Urothelium cell line (cell line): ENCODE results near the gene PRR19.
"Not testable (repeated sequence)": the region's sequence is repeated elsewhere in the genome, so short reads cannot be mapped to it uniquely, and the experiment has no call there.

Experiments used
- DNase-seq: peaks from one replicate; pipeline ENCODE4 v3.0.0; 2011; ENCODE audit warnings: low spot score, mixed read lengths
- FAIRE-seq: peaks from 2 replicates; lab custom pipeline; 2011; peaks lifted over from hg19 to GRCh38; lab: Jason Lieb, UNC

Gene PRR19

DNA sequence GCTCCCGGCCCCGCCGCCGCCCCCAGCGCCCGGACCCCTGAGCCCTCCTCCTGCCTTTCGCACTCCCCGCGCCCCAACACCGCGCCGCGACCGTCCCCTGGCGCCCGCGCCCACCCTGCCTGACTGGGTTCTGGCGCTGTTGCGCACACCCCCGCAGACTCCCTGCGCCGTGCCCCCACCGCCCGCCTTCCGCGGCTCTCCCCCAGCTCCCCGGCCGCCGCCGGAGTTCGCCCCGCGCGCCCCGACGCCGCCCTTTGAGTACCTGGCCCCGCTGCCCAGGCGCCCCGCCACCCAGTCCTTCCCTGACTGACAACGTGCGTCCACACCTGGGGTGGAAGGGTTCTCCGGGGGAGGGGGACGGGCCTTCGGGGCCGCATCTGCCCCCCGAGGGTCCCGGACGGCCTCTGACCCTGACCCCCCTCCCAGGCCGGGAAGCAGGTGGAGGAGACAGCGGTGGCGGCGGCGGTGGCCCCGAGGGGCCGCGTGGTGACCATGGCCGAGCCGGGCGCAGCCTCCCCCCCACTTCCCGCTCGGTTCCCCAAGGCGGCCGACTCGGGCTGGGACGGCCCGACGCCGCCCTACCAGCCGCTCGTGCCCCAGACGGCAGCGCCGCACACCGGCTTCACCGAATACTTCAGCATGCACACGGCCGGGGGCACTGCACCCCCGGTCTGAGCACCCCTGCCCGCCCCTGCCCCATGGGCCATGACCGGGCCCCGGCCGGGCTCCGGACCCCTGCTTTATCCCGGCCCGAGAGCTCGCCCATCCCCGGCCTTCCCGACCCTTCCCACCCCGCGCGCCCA lies 22.1 kb downstream of the PRR19 start:
- DNase-seq (no peak), FAIRE-seq (no peak)

DNA sequence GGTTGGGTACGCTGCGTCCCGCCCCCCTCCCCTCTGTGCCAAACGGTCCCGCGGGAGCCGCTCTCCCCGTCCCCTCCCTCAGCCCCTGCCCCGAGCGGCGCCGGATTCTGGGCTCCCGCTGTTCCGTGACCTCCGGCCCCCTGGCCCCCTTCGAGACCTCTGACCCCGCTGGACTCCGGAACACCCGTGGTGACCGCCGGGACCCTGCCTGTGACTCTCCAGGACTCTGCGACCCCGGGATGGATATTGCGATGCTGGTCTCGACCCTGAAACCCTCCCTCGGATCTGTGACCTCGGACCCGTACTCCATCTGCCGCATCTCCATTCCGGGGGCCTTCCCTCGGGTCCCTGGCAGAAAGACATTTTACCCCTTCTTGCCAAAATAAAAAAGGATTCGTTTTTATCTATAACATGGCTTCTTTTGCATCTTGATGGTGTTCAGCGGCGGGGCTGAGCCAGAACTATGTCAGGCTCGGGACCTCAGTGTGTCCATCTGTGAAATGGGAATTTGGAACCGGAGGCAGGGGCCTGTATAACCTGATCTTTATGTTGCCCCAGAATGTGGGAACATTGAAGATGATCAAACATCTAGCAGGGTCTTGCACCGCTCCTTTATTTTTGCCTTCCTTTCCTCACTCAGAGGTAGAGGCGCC lies 22.8 kb downstream of the PRR19 start:
- FAIRE-seq = no peak
- no peak for DNase-seq

DNA sequence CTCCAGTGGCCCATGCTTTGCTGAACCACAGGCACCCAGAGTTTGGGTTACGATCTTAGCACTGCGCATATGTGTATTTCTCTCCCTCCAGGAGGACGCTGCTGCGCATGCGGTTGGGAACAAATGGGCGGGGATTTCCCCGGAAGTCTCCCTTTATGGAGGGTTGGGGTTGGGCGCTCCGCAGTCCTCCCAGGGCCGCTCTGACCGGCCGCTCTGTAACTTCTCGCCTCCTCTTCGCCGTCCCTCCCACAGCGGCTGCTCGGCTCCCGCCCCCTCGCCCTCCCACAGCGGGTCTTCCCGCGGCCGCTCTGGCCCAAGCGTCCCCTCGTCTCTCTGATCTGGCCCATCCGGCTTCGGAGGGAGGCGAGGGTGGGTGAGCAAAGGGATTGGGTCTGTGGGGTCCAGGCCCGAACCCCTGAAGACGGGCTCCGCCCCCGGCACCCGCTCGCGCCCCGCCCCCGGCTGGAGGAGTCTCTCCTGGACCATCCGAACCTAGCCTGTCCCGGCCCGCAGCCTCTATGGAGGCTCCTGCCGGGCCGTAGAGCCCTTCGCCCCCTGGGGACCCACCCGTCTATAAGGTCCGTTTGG lies 23.5 kb downstream of the PRR19 start, which contains the start of gene MEGF8:
Gene MEGF8 (plus strand): TSS at position 328 of the 588 bp plus-strand sequence. CDS start 609 bp downstream, outside the sequence.
- FAIRE-seq = peak; percentile 79
- peak; percentile 98 for DNase-seq

DNA sequence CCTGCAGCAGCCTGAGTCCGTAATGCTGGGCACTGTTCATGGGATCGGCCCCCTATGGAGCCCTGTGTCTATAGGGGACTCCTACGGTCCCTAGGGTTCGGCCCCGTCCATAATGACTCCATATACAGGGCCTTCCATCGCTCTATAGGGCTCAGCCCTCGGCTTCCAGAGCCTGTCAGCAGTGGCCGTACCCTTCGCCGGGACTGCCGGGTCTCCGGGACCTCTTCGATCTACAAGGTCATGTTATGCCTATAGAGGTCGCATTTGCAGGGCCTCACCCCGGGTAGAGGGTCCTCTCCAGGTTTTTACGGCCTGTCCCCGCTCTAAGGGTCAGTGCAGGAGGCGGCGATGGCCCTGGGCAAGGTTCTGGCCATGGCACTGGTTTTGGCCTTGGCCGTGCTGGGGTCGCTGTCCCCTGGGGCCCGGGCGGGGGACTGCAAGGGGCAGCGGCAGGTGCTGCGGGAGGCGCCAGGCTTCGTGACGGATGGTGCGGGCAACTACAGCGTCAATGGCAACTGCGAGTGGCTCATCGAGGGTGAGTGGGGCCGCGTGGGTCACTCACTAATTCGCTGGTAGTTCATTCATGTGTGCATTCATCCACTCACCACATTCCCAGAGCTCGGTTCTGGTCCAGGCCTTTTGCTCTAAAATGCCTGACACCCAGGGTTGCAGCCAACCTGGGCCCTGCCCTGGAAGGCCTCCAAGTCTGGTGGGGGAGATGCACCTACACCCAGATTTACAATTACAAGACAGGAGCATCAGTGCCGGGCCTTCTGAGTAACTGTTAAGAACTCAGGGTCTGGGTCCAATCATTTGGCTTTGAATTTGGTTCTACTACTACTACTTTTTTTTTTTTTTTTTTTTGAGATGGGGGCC lies 24.2 kb downstream of the PRR19 start:
- no peak for FAIRE-seq
- DNase-seq = no peak

DNA sequence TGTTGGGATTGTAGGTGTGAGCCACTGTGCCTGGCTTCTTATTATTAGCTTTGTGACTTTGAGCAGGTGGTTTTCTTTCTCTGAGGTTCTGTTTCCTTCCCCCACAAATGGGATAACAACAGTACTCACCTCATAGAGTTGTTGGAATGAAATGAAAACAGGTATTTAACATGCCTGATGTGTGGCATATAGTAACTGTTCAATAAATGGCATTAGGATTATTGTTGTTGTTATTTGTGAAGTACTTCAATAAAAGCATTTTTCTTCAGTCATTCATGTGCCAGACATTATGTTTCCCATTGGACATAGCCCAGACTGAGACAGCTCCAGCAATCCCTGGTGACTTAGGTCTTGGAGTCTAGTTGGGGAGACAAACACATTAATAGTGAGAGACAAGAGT lies 25.0 kb downstream of the PRR19 start:
- DNase-seq (no peak), FAIRE-seq (no peak)

DNA sequence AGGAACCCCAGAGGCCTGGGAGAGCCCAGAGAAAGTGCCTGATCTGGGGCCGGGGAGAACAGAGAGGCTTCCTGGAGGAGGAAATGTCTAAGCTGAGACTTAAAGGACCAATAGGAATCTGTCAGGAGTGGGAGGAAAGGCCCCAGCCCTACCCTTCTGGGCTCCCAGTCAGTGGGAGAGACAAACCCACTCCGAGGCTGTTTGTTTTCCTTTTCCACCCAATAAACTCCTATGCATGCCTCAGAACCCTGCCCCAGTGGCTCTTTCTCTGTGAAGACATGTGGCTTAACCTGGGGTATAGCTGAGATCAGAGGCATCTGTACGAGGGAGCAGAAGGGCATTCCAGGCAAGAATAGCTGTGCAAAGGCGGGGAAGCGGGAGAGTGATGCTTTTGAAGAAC lies 25.4 kb downstream of the PRR19 start:
- DNase-seq (no peak), FAIRE-seq (no peak)

DNA sequence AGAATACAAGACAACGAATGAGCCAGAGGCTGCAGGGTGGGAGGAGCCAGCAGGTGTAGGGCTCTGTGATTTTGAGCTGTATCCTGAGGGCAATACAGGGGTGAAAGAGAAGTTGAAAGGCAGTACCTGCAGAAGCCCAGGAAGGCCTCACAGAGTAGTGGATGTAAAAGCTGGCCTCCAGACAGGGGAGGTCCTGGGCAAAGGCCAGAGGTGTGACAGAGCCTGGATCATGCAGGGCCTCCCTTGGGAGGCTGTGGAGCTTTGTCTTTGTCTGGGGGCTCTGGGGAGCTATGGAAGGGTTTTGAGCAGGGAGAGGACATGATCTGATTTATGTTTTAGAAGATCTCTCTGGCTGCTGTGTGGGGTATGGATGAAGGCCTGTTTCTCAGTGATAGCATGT lies 26.2 kb downstream of the PRR19 start:
- FAIRE-seq (no peak), DNase-seq (no peak)

DNA sequence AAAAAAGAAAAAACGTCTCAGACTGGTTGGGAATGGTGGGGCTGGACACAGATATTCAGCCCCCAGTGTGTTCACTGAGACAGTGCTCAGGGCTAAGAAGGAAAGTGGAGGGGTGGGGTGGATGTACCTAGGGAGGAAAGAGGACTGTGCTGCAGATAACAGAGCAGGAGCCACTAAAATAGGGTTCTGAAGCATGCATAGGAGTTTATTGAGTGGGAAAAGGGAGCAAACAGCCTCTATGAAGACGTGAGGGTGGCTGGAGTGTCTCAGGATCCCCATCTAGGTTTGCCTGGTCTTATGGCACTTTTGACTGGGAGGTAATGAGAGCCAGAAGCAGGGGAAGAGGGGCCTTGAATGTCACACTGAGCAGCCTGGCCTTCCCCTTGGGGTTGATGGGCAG lies 26.9 kb downstream of the PRR19 start:
- no peak for FAIRE-seq
- DNase-seq = no peak

DNA sequence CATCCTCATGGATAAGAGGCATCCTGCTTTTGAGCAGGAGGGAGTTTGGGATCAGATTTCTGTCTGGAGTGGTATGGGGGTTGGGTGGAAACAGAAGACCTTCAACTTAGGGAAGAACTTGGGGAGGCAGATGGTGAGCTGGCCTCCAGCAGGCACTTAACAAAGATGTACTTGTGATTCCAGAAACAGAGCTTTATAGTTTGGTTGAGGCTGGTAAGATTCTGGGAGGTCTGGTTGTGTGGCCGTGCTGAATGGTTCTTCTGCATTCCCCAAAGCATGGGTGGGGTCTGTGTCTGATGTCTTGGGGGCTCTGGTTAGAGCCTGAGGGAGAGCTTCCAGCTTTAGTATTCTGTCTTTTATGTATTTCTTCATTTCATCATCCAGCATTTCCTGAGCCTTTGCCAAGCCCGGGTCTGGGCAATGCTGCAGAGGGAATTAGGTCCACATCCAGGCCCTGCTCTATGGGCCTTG lies 28.3 kb downstream of the PRR19 start:
- DNase-seq (no peak), FAIRE-seq (no peak)

DNA sequence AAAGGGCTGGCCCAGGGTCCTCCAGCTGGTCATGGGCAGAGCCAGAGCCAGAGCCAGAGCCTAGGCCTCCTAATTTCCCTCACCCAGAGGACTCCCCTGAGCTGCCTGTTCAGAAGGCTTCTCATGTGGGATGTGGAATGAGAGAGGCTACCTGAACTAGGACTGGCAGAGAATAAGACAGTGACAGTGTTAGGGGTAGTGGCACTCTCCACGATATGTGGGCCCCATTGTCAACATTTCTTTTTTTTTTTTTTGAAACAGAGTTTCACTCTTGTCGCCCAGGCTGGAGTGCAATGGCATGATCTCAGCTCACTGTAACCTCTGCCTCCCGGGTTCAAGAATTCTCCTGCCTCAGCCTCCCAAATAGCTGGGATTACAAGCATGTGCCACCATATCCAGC lies 29.4 kb downstream of the PRR19 start:
- FAIRE-seq = not testable (repeated sequence)

DNA sequence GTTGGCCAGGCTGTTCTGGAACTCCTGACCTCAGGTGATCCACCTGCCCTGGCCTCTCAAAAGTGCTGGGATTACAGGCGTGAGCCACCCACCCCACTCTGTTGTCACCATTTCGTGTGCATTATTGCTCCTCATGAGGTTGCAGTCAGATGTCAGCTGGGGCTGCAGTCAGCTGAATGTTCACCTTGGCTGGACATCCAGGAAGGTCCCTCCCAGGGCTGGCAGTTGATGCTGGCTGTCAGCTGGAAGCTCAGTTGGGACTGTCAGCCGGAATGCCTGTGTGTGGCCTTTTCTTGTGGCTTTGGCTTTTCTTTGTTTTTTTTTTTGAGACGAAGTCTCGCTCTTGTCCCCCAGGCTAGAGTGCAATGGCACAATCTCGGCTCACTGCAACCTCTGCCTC lies 30.1 kb downstream of the PRR19 start:
- DNase-seq (no peak), FAIRE-seq (no peak)

More for the DNA sequence above, 29.4 kb downstream of the PRR19 start:
- not testable (repeated sequence) for DNase-seq

DNA sequence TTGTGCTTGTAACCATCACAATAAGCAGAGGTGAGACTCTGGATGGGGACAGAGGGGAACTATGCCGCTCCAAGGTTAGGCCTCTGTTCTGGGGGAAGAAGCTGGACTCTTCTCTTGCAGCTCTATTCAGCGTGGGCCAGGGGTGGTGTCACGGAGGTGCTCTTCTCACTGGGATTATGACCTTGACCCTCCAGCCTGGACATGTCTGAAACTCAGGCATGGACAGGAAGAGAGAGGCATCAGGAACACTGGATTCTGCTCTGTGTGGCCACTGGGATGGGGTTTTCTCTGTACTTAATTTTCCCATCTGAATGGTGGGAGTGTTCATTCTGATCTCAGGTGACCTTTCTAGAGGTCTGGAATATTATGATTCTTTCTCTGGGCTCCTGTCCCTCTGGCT lies 31.1 kb downstream of the PRR19 start:
- DNase-seq = no peak
- no peak for FAIRE-seq

DNA sequence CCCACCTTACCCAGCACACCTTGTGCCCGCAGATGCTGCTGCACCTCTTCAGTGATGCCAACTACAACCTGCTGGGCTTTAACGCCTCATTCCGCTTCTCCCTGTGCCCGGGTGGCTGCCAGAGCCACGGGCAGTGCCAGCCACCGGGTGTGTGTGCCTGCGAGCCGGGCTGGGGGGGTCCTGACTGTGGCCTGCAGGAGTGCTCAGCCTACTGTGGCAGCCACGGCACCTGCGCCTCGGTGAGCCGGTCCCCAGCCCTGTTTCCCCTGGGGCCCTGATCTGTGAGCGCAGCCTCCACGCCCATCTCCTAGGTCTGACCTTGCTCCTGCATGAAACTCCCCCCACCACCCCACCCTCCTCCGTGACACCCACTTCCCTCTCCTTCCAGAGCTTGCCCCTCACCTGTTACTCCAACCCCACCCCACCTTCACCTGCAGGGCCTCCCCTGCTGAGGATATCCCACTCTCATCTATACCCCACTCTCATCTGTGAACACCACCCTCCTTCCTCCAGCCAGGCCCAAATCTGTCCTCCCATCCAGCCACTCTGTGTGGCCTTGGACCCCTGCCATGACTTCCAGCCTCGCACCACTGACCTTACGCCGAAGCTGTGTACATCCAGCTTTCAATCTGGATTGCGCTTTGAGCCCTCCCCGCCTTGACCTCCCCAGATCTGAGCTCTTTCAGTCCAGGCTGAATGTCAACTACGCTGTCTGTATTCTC lies 32.2 kb downstream of the PRR19 start:
- DNase-seq = no peak
- no peak for FAIRE-seq

DNA sequence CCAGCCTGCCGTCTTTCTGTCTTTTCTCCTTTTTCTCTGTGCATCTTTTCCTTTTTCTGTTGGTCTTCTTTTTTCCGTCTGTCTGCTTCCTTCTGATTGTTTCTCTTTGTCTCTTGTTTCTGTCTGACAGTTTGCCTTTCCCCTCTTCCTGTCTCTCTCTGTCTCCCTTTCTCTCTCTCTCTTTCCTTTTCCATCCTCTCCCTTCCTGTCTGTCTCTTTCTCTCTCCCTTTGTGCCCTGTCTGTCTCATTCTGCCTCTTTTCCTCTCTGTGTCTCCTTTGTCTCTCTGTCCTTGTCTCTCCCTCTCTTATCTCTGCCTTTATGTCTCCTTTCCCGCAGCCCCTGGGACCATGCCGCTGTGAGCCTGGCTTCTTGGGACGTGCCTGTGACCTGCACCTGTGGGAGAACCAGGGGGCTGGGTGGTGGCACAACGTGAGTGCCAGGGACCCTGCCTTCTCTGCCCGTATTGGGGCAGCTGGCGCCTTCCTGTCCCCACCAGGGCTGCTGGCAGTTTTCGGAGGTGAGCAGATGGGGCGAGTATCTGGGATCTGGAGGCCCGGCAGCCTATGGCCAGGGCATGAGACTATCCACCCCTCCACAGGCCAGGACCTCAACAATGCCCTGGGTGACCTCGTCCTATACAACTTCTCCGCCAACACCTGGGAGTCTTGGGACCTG lies 32.9 kb downstream of the PRR19 start:
- DNase-seq = no peak

DNA sequence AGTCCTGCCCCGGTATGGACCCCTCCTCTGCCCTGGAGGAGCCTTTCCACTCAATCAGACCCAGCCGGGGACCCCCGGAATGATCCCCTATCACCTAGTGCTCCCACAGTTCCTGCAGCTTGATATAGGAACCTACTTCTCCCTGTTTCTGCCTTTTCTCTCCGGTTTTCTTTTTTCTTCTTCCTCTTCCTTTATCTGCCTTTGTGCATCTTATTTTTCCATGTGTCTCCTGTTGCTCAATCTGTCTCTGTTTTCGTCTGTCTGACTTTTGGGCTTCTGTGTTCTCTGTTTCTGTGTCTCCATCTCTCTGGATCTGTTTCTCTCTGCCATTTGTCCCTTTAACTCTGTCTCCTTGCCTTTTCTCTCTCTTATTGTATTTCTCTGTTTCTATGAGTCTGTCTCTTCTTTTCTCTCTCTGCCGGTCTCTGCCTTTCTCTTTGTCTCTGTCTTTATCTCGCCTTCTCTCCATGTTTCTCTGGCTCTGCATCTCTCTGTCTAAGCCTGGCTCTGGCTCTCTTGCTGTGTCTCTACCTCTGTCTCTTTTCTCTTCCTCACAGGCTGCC lies 33.5 kb downstream of the PRR19 start:
- FAIRE-seq (no peak), DNase-seq (no peak)

More for the DNA sequence above, 32.9 kb downstream of the PRR19 start:
- no peak for FAIRE-seq

DNA sequence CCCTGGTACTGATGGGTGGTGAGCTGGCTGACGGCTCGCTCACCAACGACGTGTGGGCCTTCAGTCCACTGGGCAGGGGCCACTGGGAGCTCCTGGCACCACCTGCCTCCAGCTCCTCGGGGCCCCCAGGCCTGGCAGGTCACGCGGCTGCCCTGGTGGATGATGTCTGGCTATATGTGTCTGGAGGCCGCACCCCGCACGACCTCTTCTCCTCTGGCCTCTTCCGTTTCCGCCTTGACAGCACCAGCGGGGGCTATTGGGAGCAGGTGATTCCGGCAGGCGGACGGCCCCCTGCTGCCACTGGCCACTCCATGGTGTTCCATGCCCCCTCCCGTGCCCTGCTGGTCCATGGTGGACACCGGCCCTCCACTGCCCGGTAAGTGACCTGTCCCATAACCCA lies 34.0 kb downstream of the PRR19 start:
- DNase-seq (no peak), FAIRE-seq (no peak)

DNA sequence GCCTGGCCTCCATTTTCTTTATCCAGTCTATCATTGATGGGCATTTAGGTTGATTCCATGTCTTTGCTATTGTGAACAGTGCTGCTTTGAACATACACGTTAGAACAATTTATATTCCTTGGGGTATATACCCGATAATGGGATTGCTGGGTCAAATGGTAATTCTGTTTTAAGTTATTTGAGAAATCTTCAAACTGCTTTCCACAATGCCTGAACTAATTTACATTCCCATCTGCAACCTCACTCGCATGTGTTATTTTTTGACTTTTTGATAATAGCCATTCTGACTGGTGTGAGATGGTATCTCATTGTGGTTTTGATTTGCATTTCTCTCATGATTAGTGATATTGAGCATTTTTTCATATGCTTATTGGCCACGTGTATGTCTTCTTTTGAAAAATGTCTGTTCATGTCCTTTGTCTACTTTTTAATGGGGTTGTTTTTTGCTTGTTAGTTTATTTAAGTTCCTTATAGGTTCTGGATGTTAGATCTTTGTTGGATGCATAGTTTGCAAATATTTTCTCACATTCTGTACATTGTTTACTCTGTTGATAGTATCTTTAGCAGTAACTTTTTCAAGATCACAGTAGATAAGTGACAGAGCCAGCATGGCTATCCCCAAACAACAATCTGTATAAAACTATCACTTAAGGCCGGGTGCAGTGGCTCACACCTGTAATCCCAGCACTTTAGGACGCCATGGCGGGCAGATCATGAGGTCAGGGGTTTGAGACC lies 37.4 kb downstream of the PRR19 start:
- not testable (repeated sequence) for DNase-seq, FAIRE-seq

DNA sequence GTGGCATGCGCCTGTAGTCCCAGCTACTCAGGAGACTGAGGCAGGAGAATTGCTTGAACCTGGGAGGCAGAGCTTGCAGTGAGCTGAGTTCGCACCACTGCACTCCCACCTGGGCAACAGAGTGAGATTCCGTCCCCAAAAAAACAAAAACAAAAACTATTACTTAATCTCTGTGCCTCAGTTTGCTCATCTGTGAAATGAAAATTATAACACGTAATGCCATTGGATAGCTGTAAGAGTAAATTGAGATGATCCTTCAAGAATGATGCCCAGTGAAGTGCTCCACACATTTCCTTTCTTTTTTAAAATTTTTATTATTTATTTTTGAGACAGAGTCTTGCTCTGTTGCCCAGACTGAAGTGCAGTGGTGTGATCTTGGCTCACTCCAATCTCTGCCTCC lies 38.0 kb downstream of the PRR19 start:
- DNase-seq, FAIRE-seq: not testable (repeated sequence)
